Measurements from ENCODE around the gene CBX3.
"Not testable (repeated sequence)": the region's sequence is repeated elsewhere in the genome, so short reads cannot be mapped to it uniquely, and the experiment has no call there.

The CBX3 gene

DNA sequence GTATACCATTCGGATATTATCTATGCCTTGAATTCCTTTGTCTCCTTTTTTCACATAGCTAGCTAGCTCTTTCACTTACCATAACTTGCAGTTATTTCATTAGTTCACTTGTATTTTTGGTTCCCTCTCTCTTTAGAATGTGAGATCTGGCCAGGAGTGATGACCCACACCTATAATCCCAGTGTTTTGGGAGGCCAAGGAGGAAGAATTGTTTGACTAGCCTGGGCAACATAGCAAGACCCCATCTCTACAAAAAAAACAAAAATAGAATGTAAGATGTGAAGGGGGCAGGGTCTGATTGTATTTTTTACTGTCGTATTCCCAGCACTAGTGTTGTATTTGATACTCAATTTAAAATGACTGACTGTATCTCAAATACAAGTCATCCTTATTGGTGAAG lies 29.9 kb upstream of the CBX3 start:
- no peak for DNase-seq

- no peak for DNase-seq
Observed at GRCh38 chr7:26172048-26172447, 29.5 kb upstream of the CBX3 start.

- not testable (repeated sequence) for DNase-seq
Observed at GRCh38 chr7:26175903-26176302, 25.6 kb upstream of the CBX3 start.

DNA sequence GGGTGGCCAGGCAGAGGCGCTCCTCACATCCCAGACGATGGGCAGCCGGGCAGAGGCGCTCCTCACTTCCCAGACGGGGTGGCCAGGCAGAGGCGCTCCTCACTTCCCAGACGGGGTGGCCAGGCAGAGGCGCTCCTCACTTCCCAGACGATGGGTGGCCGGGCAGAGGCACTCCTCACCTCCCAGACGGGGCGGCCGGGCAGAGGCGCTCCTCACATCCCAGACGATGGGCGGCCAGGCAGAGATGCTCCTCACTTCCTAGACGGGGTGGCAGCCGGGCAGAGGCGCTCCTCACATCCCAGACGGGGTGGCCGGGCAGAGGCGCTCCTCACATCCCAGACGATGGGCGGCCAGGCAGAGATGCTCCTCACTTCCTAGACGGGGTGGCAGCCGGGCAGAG lies 24.8 kb upstream of the CBX3 start:
- DNase-seq = not testable (repeated sequence)

DNA sequence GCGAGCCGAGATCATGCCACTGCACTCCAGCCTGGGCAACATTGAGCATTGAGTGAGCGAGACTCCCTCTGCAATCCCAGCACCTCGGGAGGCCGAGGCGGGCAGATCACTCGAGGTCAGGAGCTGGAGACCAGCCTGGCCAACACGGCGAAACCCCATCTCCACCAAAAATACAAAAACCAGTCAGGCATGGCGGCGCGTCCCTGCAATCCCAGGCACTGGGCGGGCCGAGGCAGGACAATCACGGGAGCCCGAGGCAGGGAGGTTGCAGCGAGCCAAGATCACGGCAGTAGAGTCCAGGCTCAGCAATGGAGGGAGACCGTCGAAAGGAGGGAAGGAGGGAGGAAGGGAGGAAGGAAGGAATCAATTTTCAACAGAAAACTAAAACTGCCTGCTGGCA lies 24.3 kb upstream of the CBX3 start:
- DNase-seq = not testable (repeated sequence)

DNA sequence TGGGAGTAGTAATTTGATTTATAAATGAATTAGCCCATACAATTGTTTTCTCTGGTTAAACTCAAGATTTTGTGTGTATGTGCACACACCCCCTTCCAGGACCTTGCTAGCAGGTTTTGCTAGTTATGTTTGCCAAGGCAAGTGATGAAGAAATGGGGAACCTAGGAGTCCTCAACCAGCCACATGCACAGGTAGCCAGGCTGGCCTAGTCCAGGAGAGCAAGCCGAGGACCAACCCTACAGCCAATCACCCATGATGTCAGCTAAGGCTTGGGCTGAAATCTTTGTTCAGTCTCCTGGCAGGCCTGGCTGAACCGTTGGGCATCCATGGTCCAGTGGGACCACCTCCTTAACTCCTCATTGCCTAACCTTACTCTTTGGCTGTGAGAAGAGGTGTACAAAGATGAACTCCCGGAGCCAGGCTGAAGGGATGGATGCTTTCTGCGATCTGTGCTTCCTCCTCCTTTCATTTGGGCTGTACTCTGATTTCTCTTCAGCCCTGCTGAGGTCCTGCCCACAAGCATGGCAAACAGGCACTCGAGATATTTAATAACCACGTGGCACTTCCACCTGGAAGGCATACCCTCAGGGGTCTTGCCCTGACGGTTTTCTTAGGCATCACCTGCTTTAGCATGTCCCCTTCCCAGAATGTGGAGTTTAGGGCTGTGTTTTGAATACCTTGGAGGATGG lies 23.1 kb upstream of the CBX3 start:
- no peak for DNase-seq

- no peak for DNase-seq
Observed at GRCh38 chr7:26179422-26179821, 22.1 kb upstream of the CBX3 start.

DNA sequence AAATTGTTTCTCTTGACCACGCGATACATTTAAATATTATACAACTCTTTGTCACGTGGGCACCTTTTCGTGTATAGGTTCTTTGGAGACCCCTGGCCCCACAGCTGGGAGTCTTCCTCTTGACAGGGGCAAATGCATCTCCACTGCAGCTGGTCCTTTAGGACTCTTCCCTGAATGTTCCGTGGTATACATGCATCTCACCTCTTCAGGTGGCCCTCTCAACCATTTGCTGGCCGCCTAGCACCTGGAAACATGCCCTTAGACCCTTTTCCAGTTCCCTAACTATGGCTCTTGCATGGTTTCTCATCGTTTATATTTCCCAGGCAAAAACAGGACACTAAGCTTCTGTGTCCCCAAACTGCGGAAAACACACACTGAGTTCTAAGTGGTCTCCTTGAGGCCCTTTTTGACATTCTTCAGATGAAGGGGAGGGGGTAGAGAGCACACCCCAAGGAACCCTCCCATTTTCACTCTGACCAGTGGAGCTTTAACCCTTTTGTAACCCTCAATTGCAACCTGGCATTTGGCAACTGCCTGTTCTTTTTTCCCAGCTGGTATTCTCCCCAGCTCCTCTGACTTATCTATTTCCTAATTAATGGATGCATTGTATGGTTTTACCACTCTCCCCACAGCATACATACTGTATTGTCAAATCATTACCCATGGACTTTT lies 21.6 kb upstream of the CBX3 start:
- no peak for DNase-seq

DNA sequence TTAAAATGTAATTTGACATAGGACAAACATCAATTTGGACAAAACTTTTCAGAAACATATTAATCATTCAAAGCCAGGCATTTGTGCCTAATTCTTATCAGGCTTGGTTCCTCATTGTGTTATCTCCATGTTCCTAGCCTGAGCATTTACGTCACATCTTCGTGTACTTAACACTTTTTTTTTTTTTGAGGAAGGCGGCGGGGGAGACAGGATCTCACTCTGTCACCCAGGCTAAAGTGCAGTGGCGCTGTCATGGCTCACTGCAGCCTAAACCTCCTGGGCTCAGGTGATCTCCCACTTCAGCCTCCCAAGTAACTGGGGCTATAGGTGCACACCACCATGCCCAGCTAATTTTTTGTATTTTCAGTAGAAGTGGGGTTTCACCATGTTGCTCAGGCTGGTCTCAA lies 20.8 kb upstream of the CBX3 start:
- no peak for DNase-seq

- DNase-seq = no peak
Observed at GRCh38 chr7:26181474-26182227, 19.9 kb upstream of the CBX3 start.

DNA sequence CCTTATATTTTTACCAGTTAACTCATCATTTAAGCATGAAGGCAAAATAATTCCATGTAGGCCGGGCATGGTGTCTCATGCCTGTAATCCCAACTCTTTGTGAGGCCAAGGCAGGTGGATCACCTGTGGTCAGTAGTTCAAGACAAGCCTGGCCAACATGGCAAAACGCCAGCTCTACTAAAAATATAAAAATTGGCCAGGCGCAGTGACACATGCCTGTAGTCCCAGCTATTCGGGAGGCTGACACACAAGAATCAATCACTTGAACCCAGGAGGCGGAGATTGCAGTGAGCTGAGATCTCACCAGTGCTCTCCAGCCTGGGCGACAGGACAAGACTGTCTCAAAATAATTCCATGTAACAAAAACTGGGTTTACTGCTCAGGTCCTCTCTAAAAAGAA lies 19.3 kb upstream of the CBX3 start:
- DNase-seq = no peak

DNA sequence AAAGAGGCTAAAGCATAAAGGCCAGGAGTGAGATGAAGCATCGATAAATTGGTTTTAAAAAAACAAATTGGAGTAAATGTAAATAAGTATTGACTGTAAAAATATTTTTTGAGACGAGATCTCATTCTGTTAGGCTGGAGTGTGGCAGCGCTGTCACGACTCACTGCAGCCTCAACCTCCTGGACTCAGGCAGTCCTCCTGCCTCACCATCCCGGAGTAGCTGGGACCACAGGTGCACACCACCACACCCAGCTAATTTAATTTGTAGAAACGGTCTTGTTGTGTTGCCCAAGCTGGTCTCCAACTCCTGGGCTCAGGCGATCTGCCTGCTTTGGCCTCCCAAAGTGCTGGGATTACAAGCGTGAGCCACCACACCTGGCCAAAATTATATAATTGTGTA lies 18.8 kb upstream of the CBX3 start:
- DNase-seq = no peak

- DNase-seq = no peak
Observed at GRCh38 chr7:26183545-26184280, 17.8 kb upstream of the CBX3 start.

- not testable (repeated sequence) for DNase-seq
Observed at GRCh38 chr7:26184281-26185101, 17.1 kb upstream of the CBX3 start.

DNA sequence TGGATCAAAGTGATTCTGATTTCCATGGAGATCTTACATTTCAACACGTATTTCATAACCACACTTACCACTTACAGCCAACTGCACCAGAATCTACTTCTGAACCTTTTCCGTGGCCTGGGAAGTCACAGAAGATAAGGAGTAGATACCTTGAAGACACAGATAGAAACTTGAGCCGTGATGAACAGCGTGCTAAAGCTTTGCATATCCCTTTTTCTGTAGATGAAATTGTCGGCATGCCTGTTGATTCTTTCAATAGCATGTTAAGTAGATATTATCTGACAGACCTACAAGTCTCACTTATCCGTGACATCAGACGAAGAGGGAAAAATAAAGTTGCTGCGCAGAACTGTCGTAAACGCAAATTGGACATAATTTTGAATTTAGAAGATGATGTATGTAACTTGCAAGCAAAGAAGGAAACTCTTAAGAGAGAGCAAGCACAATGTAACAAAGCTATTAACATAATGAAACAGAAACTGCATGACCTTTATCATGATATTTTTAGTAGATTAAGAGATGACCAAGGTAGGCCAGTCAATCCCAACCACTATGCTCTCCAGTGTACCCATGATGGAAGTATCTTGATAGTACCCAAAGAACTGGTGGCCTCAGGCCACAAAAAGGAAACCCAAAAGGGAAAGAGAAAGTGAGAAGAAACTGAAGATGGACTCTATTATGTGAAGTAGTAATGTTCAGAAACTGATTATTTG lies 16.3 kb upstream of the CBX3 start:
- no peak for DNase-seq

DNA sequence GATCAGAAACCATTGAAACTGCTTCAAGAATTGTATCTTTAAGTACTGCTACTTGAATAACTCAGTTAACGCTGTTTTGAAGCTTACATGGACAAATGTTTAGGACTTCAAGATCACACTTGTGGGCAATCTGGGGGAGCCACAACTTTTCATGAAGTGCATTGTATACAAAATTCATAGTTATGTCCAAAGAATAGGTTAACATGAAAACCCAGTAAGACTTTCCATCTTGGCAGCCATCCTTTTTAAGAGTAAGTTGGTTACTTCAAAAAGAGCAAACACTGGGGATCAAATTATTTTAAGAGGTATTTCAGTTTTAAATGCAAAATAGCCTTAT lies 15.7 kb upstream of the CBX3 start:
- no peak for DNase-seq

- no peak for DNase-seq
Observed at GRCh38 chr7:26186364-26187311, 14.9 kb upstream of the CBX3 start.

DNA sequence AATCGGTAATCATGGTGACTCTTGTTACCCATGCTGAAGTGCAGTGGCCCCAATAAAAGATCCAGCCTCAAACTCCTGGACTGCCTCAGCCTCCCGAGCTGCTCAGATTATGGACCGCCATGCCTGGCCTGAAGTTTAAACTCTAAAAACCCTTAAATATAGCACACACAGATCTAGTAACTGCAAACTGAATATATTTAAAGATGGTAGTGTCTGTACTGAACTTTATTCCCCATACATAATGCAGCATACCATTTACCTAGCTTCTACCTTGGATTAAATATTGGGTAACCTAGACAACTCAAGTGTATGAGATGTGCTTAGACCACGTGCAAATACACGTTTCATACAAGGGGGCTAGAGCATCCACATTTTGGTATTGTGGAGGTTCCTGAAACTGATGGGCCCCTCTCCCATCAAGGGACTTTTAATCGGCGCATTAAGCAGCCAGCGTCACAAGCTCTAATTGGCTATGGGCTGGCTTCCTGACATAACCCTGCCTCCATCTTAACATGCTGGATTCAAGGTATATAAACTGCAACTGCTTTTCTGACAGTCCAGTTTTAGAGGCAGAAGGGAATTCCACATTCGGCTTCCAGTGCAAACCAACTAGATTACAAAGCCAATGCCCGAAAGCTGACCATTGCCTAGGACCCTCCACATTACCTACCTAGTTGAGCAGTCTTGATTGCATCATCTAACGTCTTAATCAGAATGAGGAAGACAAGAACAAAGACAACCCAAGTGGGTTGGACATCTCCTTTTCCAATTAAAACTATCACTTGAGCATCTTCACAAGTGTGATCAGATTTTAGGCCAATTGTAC lies 14.0 kb upstream of the CBX3 start:
- DNase-seq = no peak

- DNase-seq = no peak
Observed at GRCh38 chr7:26188206-26188956, 13.2 kb upstream of the CBX3 start.
